Breast epithelium (tissue), 4 donors: ENCODE measurements around the gene FAM81B. TPM values are rescaled to one million over a fixed set of nuclear protein-coding genes. Genes with fewer than 3 reads are reported as not detected.

Experiments
- DNase-seq, 2 donors: peaks; one replicate each; pipeline ENCODE4 v3.0.0-alpha.2; 2019; ENCODE audit warnings: low spot score in 2 of 2
- H3K27ac ChIP-seq, 2 donors: fragments of 200-600 bp; sonication (generic) in 1 of 2; one replicate each; pipeline ENCODE4 v1.5.1; 2016 to 2019; ENCODE audit warnings: mild to moderate bottlenecking in 1 of 2
- H3K27me3 ChIP-seq, 2 donors: fragments of 200-600 bp; sonication (generic) in 1 of 2; one replicate each; pipeline versions ENCODE4 v1.5.1 to v1.6.0; 2017 to 2019; ENCODE audit warnings: control low read depth in 1 of 2, mild to moderate bottlenecking in 1 of 2
- H3K36me3 ChIP-seq: fragments of 200-600 bp; one replicate; pipeline ENCODE4 v1.5.1; 2019
- H3K4me1 ChIP-seq, 2 donors: fragments of 200-600 bp; sonication (generic); one replicate each; pipeline ENCODE4 v1.5.1; 2016 to 2019; ENCODE audit warnings: control low read depth in 1 of 2
- H3K4me3 ChIP-seq, 3 donors: fragments of 200-600 bp; sonication (generic); 1 replicate in 2 of 3; 2 replicates in 1 of 3; pipeline ENCODE4 v1.5.1; 2016 to 2019; ENCODE audit warnings: mild to moderate bottlenecking in 3 of 3, moderate library complexity in 2 of 3
- H3K9me3 ChIP-seq, 2 donors: fragments of 200-600 bp; sonication (generic) in 1 of 2; one replicate each; pipeline ENCODE4 v1.5.1; 2016 to 2019; ENCODE audit warnings: control low read depth in 1 of 2
- CTCF ChIP-seq, 3 donors: fragments of 450-650 bp; IDR thresholded peaks; one replicate each; pipeline ENCODE4 v1.5.1; 2016 to 2017; ENCODE audit warnings: antibody characterized with exemption in 3 of 3, mild to moderate bottlenecking in 3 of 3, moderate library complexity in 3 of 3
- POLR2A ChIP-seq: fragments of 450-650 bp; IDR thresholded peaks from one replicate; pipeline ENCODE4 v1.6.1; 2016; ENCODE audit warnings: antibody characterized with exemption, mild to moderate bottlenecking, moderate library complexity
- POLR2AphosphoS5 ChIP-seq, 3 donors: sonication (generic); formaldehyde crosslinking; IDR thresholded peaks; one replicate each; pipeline ENCODE4 v1.6.1; 2017; ENCODE audit warnings: antibody characterized with exemption in 3 of 3
- intact Hi-C: fragments of 100-400 bp; cut with DNase I; formaldehyde crosslinking; loops from one replicate; pipeline ENCODE4 v1.15.1; 2023; ENCODE audit warnings: low total_unique reads
- total RNA-seq, 3 donors: library from RNA; depleted of rRNA; stranded (reverse); fragments of >200 nt; gene quantifications; one replicate each; pipeline ENCODE4 v1.1.0, GENCODE V29; 2016

Gene FAM81B
- total RNA-seq, 3 donors from 2014 or later: 2.6 TPM; not detected in 2

DNA sequence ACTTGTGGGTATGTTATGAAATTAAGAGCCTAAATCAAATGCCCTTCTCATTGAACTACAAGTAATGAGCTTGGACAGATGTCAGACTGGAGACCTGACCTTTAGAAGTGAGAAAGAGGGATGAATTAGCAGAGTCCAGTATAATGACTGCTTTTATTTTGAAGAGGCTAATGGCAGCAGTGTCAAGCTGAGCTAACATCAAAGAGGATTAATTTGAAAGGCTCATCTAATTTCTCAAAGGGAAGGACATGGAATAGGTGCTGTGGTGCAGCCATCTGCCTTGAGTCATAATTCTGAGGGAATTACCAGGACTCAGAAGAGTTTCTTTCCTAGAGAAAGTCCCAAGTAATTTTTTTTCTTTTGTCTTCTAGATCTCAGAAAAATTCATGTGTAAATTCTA is 57.6 kb downstream of the FAM81B start:
- no peak for DNase-seq
- Histone ChIP-seq H3K27me3 (no peaks in the 10 kb centered on the region), H3K27ac (no peak overlapping the region), H3K9me3 (no peaks in the 10 kb centered on the region), H3K4me1 (no peaks in the 10 kb centered on the region), H3K4me3 (no peak overlapping the region), H3K36me3 (no peaks in the 10 kb centered on the region)
- TF ChIP-seq POLR2A (no peak), CTCF (IDR thresholded peaks at IDR 0.05) (no peak), POLR2AphosphoS5 (IDR thresholded peaks at IDR 0.05) (no peak)
- intact Hi-C loops: no loop called here

DNA sequence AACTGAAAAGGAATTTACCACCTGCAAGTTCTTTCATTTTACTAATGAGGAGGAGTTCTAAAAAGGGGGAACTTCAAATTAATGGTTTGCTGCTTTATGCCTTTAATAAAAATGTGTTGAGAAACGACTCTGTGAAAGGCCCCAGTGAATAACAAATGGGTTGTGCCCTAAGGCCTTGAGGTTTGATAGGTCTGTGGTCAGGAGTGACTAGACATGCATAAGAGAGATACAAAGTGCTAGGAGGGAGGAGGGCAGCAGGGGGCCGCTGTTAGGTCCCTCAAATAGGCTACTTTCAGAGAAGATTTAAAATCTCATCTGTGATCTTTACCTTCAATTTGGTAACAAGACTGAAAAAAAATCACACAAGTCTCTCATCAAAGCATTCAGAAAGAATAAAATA is 58.3 kb downstream of the FAM81B start:
- intact Hi-C loops: no loop called here
- H3K27me3 ChIP-seq: no peaks in the 10 kb centered on the region
- no peaks in the 10 kb centered on the region for H3K4me1 ChIP-seq
- H3K27ac ChIP-seq: no peak overlapping the region
- H3K4me3 ChIP-seq: no peak overlapping the region
- TF ChIP-seq POLR2AphosphoS5 (IDR thresholded peaks at IDR 0.05): no peak
- no peak for TF ChIP-seq POLR2A
- TF ChIP-seq CTCF (IDR thresholded peaks at IDR 0.05): no peak
- H3K9me3 ChIP-seq: no peaks in the 10 kb centered on the region
- no peaks in the 10 kb centered on the region for H3K36me3 ChIP-seq
- no peak for DNase-seq

- Histone ChIP-seq H3K27me3 (no peaks in the 10 kb centered on the region), H3K36me3 (no peaks in the 10 kb centered on the region), H3K4me3 (no peak overlapping the region), H3K4me1 (no peaks in the 10 kb centered on the region), H3K27ac (no peak overlapping the region), H3K9me3 (no peaks in the 10 kb centered on the region)
- TF ChIP-seq CTCF (IDR thresholded peaks at IDR 0.05) (no peak), POLR2AphosphoS5 (IDR thresholded peaks at IDR 0.05) (no peak), POLR2A (no peak)
- intact Hi-C loops: no loop called here
- DNase-seq: no peak
Measured at GRCh38 chr5:95454536-95454935, 63.4 kb downstream of the FAM81B start.

GRCh38 chr5:95460665-95461064 is 69.5 kb downstream of the FAM81B start:
- Histone ChIP-seq H3K27me3 (no peaks in the 10 kb centered on the region), H3K27ac (no peak overlapping the region), H3K36me3 (no peaks in the 10 kb centered on the region), H3K4me3 (no peak overlapping the region), H3K9me3 (no peaks in the 10 kb centered on the region), H3K4me1 (no peaks in the 10 kb centered on the region)
- DNase-seq: no peak
- intact Hi-C loops: no loop called here
- no peak for TF ChIP-seq POLR2AphosphoS5 (IDR thresholded peaks at IDR 0.05)
- TF ChIP-seq POLR2A: no peak
- TF ChIP-seq CTCF (IDR thresholded peaks at IDR 0.05): no peak

DNA sequence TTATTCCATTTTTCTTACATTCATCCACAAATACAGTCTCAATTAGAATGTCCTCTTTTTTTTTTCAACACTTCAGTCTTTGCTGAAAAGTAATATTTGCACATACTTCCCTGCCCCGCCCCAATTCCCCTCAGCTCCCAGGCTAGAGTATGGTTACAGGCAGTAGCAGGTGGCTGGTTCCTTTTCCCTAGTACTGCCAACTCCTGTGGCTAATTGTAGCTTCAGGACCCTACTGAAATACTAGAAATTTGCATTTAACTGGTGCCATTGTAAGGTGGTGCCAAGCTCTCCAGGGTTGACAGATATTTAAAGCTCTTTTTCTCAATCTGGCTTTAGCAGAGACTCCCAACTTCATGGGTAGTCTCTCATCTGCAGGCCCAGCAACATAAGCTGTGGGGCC is 80.3 kb downstream of the FAM81B start:
- no peak for DNase-seq
- Histone ChIP-seq H3K27ac (no peak overlapping the region), H3K4me3 (no peak overlapping the region), H3K4me1 (no peaks in the 10 kb centered on the region), H3K36me3 (no peaks in the 10 kb centered on the region), H3K27me3 (no peaks in the 10 kb centered on the region), H3K9me3 (no peaks in the 10 kb centered on the region)
- intact Hi-C loops: no loop called here
- TF ChIP-seq POLR2A: no peak
- no peak for TF ChIP-seq POLR2AphosphoS5 (IDR thresholded peaks at IDR 0.05)
- no peak for TF ChIP-seq CTCF (IDR thresholded peaks at IDR 0.05)
